Suprapubic skin (tissue), 4 donors: Measurements from ENCODE around the gene KIRREL3. TPM values are rescaled to one million over a fixed set of nuclear protein-coding genes. Genes with fewer than 3 reads are reported as not detected.
A peak's percentile ranks its signal among the peaks of the same experiment; 100 is the strongest.

Experiments used
- DNase-seq, 2 donors: peaks; one replicate each; pipeline ENCODE4 v3.0.0-alpha.2; 2019; ENCODE audit warnings: low spot score in 2 of 2
- H3K27ac ChIP-seq: fragments of 200-600 bp; sonication (generic); one replicate; pipeline ENCODE4 v1.5.1; 2019
- H3K27me3 ChIP-seq: fragments of 200-600 bp; sonication (generic); one replicate; pipeline ENCODE4 v1.5.1; 2019
- H3K36me3 ChIP-seq: fragments of 200-600 bp; sonication (generic); one replicate; pipeline ENCODE4 v1.5.1; 2019
- H3K4me1 ChIP-seq: fragments of 200-600 bp; sonication (generic); one replicate; pipeline ENCODE4 v1.5.1; 2019
- H3K4me3 ChIP-seq: fragments of 200-600 bp; sonication (generic); one replicate; pipeline ENCODE4 v1.5.1; 2019; ENCODE audit warnings: mild to moderate bottlenecking
- H3K9me3 ChIP-seq: fragments of 200-600 bp; sonication (generic); one replicate; pipeline ENCODE4 v1.5.1; 2019
- EP300 ChIP-seq: sonication (generic); formaldehyde crosslinking; IDR thresholded peaks from one replicate; pipeline ENCODE4 v1.6.1; 2017; ENCODE audit warnings: antibody characterized with exemption
- POLR2A ChIP-seq, 2 donors: fragments of 450-650 bp; IDR thresholded peaks; one replicate each; pipeline ENCODE4 v1.6.1; 2017; ENCODE audit warnings: antibody characterized with exemption in 2 of 2, mild to moderate bottlenecking in 2 of 2, moderate library complexity in 2 of 2
- POLR2AphosphoS5 ChIP-seq, 3 donors: sonication (generic); formaldehyde crosslinking; IDR thresholded peaks; one replicate each; pipeline ENCODE4 v1.6.1; 2017; ENCODE audit warnings: antibody characterized with exemption in 3 of 3
- WGBS: methylation state at CpG from one replicate; pipeline ENCODE4 v1.1.5; 2018; 5-methylcytosine and 5-hydroxymethylcytosine counted together
- total RNA-seq, 4 donors: library from RNA; depleted of rRNA; stranded (reverse); fragments of >200 nt; gene quantifications; one replicate each; pipeline ENCODE4 v1.1.0, GENCODE V29; 2016
- TF ChIP-seq, protein P1 (sequence below), 2 donors: fragments of 200-600 bp in 1 of 2; fragments of 450-650 bp in 1 of 2; sonication (generic) in 1 of 2; IDR thresholded peaks; one replicate each; pipeline ENCODE4 v1.5.1; 2016 to 2019; ENCODE audit warnings: antibody characterized with exemption in 2 of 2, mild to moderate bottlenecking in 1 of 2, moderate library complexity in 1 of 2

KIRREL3 gene
- total RNA-seq, 4 donors from 2014 or later = 0.17 TPM; not detected in 3

DNA sequence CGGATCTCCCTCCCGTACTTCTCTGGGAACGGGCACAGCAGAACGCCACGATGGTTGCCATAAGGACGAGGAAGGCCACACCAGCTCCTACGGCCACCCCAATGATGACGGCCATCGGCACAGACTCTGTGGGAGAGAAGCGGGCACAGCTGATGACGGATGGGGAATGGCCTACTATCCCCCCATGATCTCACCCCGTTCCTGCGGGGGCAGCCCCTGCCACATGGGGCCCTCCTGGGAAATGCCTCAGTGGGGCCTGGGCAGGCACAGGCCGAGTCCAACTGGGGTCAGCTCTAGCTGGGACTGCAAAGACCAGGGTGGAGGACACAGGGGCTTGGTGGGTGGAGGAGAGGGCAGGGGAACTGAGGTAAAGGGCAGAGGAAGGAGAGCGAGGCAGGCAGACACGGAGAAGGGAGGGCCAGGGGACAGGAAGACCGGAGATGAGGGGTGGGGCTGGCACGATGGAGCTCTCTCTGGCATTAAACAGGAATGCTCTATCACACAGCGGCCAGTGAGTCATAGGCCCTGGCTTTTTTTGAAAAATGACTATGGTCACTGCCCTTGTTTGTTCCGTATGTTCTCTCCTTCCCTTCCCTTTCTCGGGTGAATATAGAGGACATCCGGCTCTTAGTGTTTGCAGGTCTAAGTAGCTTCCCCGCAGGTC lies 569.0 kb downstream of the KIRREL3 start:
- 76% methylated on average over 21 of the region's 23 CpGs for WGBS
- peak in 1 of 2 donors; percentile 85 for DNase-seq
- peak overlapping the region; percentile 76 for H3K27ac ChIP-seq

DNA sequence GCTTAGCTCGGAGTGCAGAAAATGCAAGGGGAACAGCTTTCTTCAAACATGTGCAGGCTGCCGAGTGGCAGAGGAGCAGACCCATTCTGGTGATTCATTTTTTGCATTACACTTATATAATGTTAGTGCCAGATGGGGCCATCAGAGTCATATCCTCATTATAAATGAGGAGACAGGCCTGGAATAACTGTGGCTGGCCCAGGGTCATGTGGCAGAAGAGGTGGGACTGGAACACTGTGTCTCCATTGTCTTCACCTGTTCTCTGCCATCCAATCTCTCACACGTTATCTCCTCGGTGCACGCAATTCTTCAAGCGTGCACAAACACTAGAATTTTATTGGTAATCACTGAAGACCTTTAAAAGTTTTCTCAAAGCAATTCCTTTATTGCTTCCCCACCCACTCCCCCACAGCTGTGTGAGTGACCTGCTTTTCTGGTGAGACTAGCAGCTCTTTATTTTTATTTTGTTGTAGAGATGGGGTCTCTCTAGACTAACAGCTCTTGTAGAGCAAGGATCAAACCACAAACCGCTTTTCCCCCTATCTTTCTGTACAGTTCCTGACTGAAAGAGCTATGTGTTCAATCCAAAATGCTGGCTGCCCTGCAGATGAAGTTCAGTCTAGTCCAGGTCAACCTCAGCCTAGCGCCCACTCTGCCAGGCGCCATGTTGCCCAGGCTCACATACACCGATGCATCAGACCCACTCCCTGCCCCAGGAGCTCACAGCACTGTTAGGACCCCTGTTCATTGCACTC lies 569.8 kb downstream of the KIRREL3 start:
- H3K27me3 ChIP-seq = no peaks in the 10 kb centered on the region
- H3K4me1 ChIP-seq = peaks cover 47% of the 10 kb centered on the region
- DNase-seq = no peak
- H3K36me3 ChIP-seq = no peaks in the 10 kb centered on the region
- no peak overlapping the region for H3K4me3 ChIP-seq
- TF ChIP-seq, protein P1, sequence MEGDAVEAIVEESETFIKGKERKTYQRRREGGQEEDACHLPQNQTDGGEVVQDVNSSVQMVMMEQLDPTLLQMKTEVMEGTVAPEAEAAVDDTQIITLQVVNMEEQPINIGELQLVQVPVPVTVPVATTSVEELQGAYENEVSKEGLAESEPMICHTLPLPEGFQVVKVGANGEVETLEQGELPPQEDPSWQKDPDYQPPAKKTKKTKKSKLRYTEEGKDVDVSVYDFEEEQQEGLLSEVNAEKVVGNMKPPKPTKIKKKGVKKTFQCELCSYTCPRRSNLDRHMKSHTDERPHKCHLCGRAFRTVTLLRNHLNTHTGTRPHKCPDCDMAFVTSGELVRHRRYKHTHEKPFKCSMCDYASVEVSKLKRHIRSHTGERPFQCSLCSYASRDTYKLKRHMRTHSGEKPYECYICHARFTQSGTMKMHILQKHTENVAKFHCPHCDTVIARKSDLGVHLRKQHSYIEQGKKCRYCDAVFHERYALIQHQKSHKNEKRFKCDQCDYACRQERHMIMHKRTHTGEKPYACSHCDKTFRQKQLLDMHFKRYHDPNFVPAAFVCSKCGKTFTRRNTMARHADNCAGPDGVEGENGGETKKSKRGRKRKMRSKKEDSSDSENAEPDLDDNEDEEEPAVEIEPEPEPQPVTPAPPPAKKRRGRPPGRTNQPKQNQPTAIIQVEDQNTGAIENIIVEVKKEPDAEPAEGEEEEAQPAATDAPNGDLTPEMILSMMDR (IDR thresholded peaks at IDR 0.05) = no peak
- TF ChIP-seq POLR2AphosphoS5 (IDR thresholded peaks at IDR 0.05) (no peak), EP300 (no peak), POLR2A (IDR thresholded peaks at IDR 0.05) (no peak)
- 91% methylated on average over 10 of the region's 10 CpGs for whole genome bisulfite sequencing
- peak overlapping the region; percentile 76 for H3K27ac ChIP-seq
- H3K9me3 ChIP-seq = no peaks in the 10 kb centered on the region

More for the DNA sequence above, 569.0 kb downstream of the KIRREL3 start:
- Histone ChIP-seq H3K4me1 (peaks cover 43% of the 10 kb centered on the region), H3K9me3 (no peaks in the 10 kb centered on the region), H3K27me3 (no peaks in the 10 kb centered on the region), H3K4me3 (no peak overlapping the region), H3K36me3 (no peaks in the 10 kb centered on the region)
- TF ChIP-seq POLR2A (IDR thresholded peaks at IDR 0.05) = no peak
- no peak for TF ChIP-seq EP300
- TF ChIP-seq, protein P1 (IDR thresholded peaks at IDR 0.05) = no peak
- no peak for TF ChIP-seq POLR2AphosphoS5 (IDR thresholded peaks at IDR 0.05)

DNA sequence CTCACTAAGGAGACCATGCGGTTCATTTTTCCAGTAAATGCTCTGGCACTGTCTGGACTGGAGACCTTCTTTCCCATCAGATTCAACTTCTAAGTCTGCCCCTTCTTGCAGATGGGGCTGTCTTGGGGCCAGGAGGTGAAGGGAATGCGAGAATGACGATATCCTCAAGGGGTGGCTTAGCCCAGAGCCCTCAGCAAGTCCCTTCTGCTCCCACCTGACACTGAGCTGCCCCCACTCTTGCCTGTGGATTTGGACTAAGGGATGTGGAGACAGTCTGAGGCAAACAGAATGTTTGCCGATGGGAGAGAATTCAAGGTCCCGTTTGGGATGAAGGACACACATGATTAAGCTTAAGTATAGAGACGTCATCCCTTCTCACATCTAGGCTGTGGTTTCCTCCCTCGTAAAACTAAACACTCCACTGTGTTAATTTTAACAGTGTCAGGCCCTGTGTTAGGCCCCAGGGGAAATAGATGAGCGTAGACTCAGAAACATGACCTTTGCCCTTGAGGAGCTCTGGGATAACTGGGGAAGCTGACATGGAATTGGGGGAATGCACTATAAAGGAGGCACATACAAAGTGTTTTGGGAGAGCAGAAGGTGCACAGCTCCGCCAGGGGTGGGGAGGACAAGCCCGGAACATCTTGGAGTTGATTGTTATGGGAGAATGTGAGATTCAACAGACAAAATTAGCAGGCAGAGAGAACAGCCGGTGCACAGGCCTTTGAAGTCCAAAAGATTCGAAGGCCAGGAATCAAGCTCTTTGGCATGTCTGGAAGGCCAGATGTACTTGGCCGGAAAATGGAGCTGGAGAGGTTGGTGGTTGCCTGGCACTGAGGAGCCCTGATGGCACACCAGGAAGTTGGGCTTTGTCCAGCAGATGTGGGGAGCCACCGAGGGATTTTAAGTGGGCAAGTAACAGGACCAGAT lies 573.5 kb downstream of the KIRREL3 start:
- Histone ChIP-seq H3K9me3 (no peaks in the 10 kb centered on the region), H3K4me1 (peaks cover 30% of the 10 kb centered on the region), H3K4me3 (no peak overlapping the region), H3K27me3 (no peaks in the 10 kb centered on the region), H3K36me3 (no peaks in the 10 kb centered on the region), H3K27ac (peak overlapping the region; percentile 13)
- DNase-seq = no peak
- WGBS = 66% methylated on average over 14 of the region's 14 CpGs
- TF ChIP-seq EP300 = no peak
- TF ChIP-seq, protein P1 (IDR thresholded peaks at IDR 0.05) = no peak
- TF ChIP-seq POLR2A (IDR thresholded peaks at IDR 0.05) = no peak
- no peak for TF ChIP-seq POLR2AphosphoS5 (IDR thresholded peaks at IDR 0.05)

DNA sequence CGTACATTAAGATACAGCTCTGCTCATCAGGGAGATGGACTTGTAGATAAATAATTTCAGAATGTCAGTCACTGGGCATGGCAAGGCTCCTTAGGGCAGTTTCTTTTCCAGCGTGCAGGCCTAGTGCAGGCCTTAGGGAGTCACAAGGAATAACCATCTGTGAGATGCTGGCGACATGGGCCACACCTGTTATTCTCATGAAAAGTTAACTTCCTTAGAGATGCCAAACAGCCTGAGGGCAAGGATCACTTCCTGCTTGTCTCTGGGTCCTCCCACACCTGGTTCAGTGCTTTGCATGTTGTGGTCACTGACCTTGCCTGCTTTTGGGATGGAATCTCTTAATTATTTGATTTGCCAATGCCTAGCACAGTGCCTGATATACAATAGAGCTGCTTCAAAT lies 574.5 kb downstream of the KIRREL3 start:
- Histone ChIP-seq H3K36me3 (no peaks in the 10 kb centered on the region), H3K27me3 (no peaks in the 10 kb centered on the region), H3K27ac (no peak overlapping the region), H3K4me3 (no peak overlapping the region), H3K4me1 (peaks cover 30% of the 10 kb centered on the region), H3K9me3 (no peaks in the 10 kb centered on the region)
- no peak for TF ChIP-seq POLR2A (IDR thresholded peaks at IDR 0.05)
- TF ChIP-seq, protein P1 (IDR thresholded peaks at IDR 0.05) = no peak
- TF ChIP-seq POLR2AphosphoS5 (IDR thresholded peaks at IDR 0.05) = no peak
- TF ChIP-seq EP300 = no peak
- DNase-seq = no peak
- WGBS = 59% methylated on average over 3 of the region's 3 CpGs
